ENCODE data around the gene TTN.

- TF ChIP-seq SP1 (IDR thresholded peaks at IDR 0.05; ENCODE audit: low read depth, low read length): no peak
- no peak for TF ChIP-seq POLR2AphosphoS5 (IDR thresholded peaks at IDR 0.05; ENCODE audit: low read depth, low read length)
- TF ChIP-seq CTCF (IDR thresholded peaks at IDR 0.05; ENCODE audit: control extremely low read depth in 1 of 3, insufficient read depth in 1 of 3, low read depth in 1 of 3, low read length in 3 of 3): no peak
- TF ChIP-seq TBP (IDR thresholded peaks at IDR 0.05; ENCODE audit: low read depth, low read length): no peak
- no peak for TF ChIP-seq ASH2L (IDR thresholded peaks at IDR 0.05; ENCODE audit: low read length)
- no peak for TF ChIP-seq RNF2 (IDR thresholded peaks at IDR 0.05; ENCODE audit: borderline replicate concordance, low read depth, low read length, missing control alignments, poor library complexity, severe bottlenecking)
- TF ChIP-seq ZNF274 (IDR thresholded peaks at IDR 0.05; ENCODE audit: borderline replicate concordance, extremely low read depth, low read length): no peak
- no peak for TF ChIP-seq EP300 (IDR thresholded peaks at IDR 0.05; ENCODE audit: borderline replicate concordance in 1 of 2, low read depth in 2 of 2, low read length in 2 of 2)
- no peak for TF ChIP-seq EZH2 (IDR thresholded peaks at IDR 0.05; ENCODE audit: low read depth, low read length, severe bottlenecking)
- no peak for TF ChIP-seq YY1 (IDR thresholded peaks at IDR 0.05; ENCODE audit: low read depth, low read length)
- no peak for TF ChIP-seq ATF2 (IDR thresholded peaks at IDR 0.05; ENCODE audit: low read length)
- no peak for TF ChIP-seq CEBPB (IDR thresholded peaks at IDR 0.05; ENCODE audit: low read depth, low read length)
Observed at GRCh38 chr2:178592655-178593054, 214.6 kb downstream of the TTN start.

Data from H1 (cell line).